ENCODE data around the gene SSTR3.
"Not testable (repeated sequence)": the region's sequence is repeated elsewhere in the genome, so short reads cannot be mapped to it uniquely, and the experiment has no call there.

SSTR3 gene

GRCh38 chr22:37182101-37182948, 30.0 kb downstream of the SSTR3 start:
- no peak for DNase-seq (ENCODE audit: low read depth, low spot score)

GRCh38 chr22:37181681-37182080, 30.6 kb downstream of the SSTR3 start:
- no peak for DNase-seq (ENCODE audit: low read depth, low spot score)

GRCh38 chr22:37180531-37181231, 31.6 kb downstream of the SSTR3 start:
- DNase-seq (ENCODE audit: low read depth, low spot score) = no peak

- no peak for DNase-seq (ENCODE audit: low read depth, low spot score)
Observed at GRCh38 chr22:37179622-37180420, 32.5 kb downstream of the SSTR3 start.

GRCh38 chr22:37179126-37179470, 33.2 kb downstream of the SSTR3 start:
- DNase-seq (ENCODE audit: low read depth, low spot score) = no peak

- no peak for DNase-seq (ENCODE audit: low read depth, low spot score)
Observed at GRCh38 chr22:37178350-37179125, 33.7 kb downstream of the SSTR3 start.

- DNase-seq (ENCODE audit: low read depth, low spot score) = no peak
Observed at GRCh38 chr22:37177755-37178154, 34.5 kb downstream of the SSTR3 start.

- no peak for DNase-seq (ENCODE audit: low read depth, low spot score)
Observed at GRCh38 chr22:37177221-37177620, 35.1 kb downstream of the SSTR3 start.

GRCh38 chr22:37176464-37177061, 35.7 kb downstream of the SSTR3 start:
- no peak for DNase-seq (ENCODE audit: low read depth, low spot score)

- no peak for DNase-seq (ENCODE audit: low read depth, low spot score)
Observed at GRCh38 chr22:37175414-37176281, 36.6 kb downstream of the SSTR3 start.

- DNase-seq (ENCODE audit: low read depth, low spot score) = no peak
Observed at GRCh38 chr22:37174964-37175363, 37.3 kb downstream of the SSTR3 start.

GRCh38 chr22:37173709-37174108, 38.6 kb downstream of the SSTR3 start:
- DNase-seq (ENCODE audit: low read depth, low spot score) = no peak

- DNase-seq (ENCODE audit: low read depth, low spot score) = no peak
Observed at GRCh38 chr22:37172266-37173245, 39.7 kb downstream of the SSTR3 start.

- DNase-seq (ENCODE audit: low read depth, low spot score) = no peak
Observed at GRCh38 chr22:37171662-37172061, 40.6 kb downstream of the SSTR3 start.

- DNase-seq (ENCODE audit: low read depth, low spot score) = not testable (repeated sequence)
Observed at GRCh38 chr22:37170689-37171405, 41.4 kb downstream of the SSTR3 start.

GRCh38 chr22:37169947-37170688, 42.2 kb downstream of the SSTR3 start:
- DNase-seq (ENCODE audit: low read depth, low spot score) = no peak

GRCh38 chr22:37169406-37169805, 42.9 kb downstream of the SSTR3 start:
- no peak for DNase-seq (ENCODE audit: low read depth, low spot score)

All from ELF-1 (cell line).